Natural killer cell (primary cell): ENCODE data around the gene FBP1. TPM values are rescaled to one million over a fixed set of nuclear protein-coding genes. Genes with fewer than 3 reads are reported as not detected.

Experiments used
- ATAC-seq, 3 donors: fragments of 150-1000 bp in 2 of 3; fragments of 200-7000 bp in 1 of 3; cut with Tn5 transposase; 1 replicate in 1 of 3; 2 replicates in 2 of 3; pipeline ENCODE4 v1.10.0; 2021; ENCODE audit warnings: mild to moderate bottlenecking in 2 of 3, moderate library complexity in 2 of 3
- DNase-seq, 2 donors: peaks; one replicate each; pipeline versions ENCODE4 v3.0.0 to v3.0.0-alpha.2; 2013 to 2021; ENCODE audit warnings: mixed read lengths in 1 of 2
- H3K27ac ChIP-seq: one replicate; pipeline ENCODE4 v1.5.1; 2013; ENCODE audit warnings: mild to moderate bottlenecking, low read length
- H3K27me3 ChIP-seq: one replicate; pipeline ENCODE4 v1.6.1; 2013; ENCODE audit warnings: low read length; ENCODE audit not compliant: control insufficient read depth, insufficient read depth
- H3K36me3 ChIP-seq: one replicate; pipeline ENCODE4 v1.6.1; 2013; ENCODE audit warnings: low read length; ENCODE audit not compliant: control insufficient read depth, insufficient read depth
- H3K4me1 ChIP-seq: one replicate; pipeline ENCODE4 v1.6.1; 2013; ENCODE audit warnings: low read length; ENCODE audit not compliant: control insufficient read depth, insufficient read depth
- H3K4me3 ChIP-seq: one replicate; pipeline ENCODE4 v1.5.1; 2013; ENCODE audit warnings: low read length
- H3K9me3 ChIP-seq: one replicate; pipeline ENCODE4 v1.6.1; 2013; ENCODE audit warnings: low read length; ENCODE audit not compliant: control insufficient read depth, insufficient read depth
- H3K27ac Mint-ChIP-seq, 2 donors: one replicate each; pipeline ENCODE4 v1.8.0; 2022; ENCODE audit warnings: mild to moderate bottlenecking in 2 of 2, mixed read lengths in 2 of 2, moderate library complexity in 1 of 2
- H3K27me3 Mint-ChIP-seq, 2 donors: one replicate each; pipeline ENCODE4 v1.8.0; 2022; ENCODE audit warnings: low read depth in 2 of 2, mixed read lengths in 2 of 2
- H3K36me3 Mint-ChIP-seq: one replicate; pipeline ENCODE4 v1.8.0; 2022; ENCODE audit warnings: mixed read lengths
- H3K4me1 Mint-ChIP-seq, 2 donors: one replicate each; pipeline ENCODE4 v1.8.0; 2022; ENCODE audit warnings: mixed read lengths in 2 of 2
- H3K4me3 Mint-ChIP-seq: one replicate; pipeline ENCODE4 v1.8.0; 2022; ENCODE audit warnings: mild to moderate bottlenecking, moderate library complexity, mixed read lengths
- H3K9me3 Mint-ChIP-seq, 2 donors: one replicate each; pipeline ENCODE4 v1.8.0; 2022; ENCODE audit warnings: mixed read lengths in 2 of 2
- WGBS: methylation state at CpG from one replicate; pipeline ENCODE4 v1.1.7; 2013; ENCODE audit warnings: missing lambda C conversion rate; ENCODE audit not compliant: insufficient coverage; 5-methylcytosine and 5-hydroxymethylcytosine counted together
- intact Hi-C: fragments of 100-400 bp; cut with micrococcal nuclease; formaldehyde crosslinking; loops from one replicate; pipeline ENCODE4 v1.14.2; 2022
- total RNA-seq, 4 donors: library from RNA; stranded (reverse); fragments of 120-200 nt in 1 of 4; gene quantifications; one replicate each; pipeline versions ENCODE4 v1.2.3 to v1.2.4, GENCODE V29; 2013 to 2022
- TF ChIP-seq, protein P1 (sequence below): fragments of 200-600 bp; IDR thresholded peaks from one replicate; pipeline ENCODE4 v1.8.0; 2022; ENCODE audit warnings: antibody characterized with exemption

The FBP1 gene
- total RNA-seq, 3 donors from 2014 or later (not counting 1 experiment from before 2014, with no cell fraction given), result 14.0 to 17.0 (median 15.5) TPM

DNA sequence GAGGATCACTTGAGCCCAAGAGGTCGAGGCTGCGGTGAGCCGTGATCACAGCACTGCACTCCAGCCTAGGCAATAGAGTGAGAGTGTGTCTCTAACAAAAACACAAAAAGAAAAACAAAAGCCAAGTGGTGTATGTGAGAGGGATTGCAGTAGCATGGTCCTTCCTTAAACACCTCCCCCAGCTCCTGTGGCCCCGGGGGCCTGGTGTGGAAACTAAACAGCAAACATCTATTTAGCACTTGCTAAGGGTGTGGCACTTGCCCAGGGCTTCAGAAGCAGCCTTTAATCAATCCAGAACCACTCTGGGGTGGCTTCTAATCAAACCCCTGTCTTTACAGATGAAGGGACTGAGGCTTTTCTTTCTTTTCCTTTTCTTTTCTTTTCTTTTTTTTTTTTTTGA lies 4.4 kb upstream of the FBP1 start:
- 97% methylated on average over 3 of the region's 4 CpGs for WGBS
- Mint-ChIP-seq H3K9me3 (no peaks in the 10 kb centered on the region), H3K36me3 (no peaks in the 10 kb centered on the region), H3K27me3 (peaks cover 0 to 4% of the 10 kb centered on the region in 2 donors), H3K4me3 (no peak overlapping the region), H3K27ac (no peak overlapping the region), H3K4me1 (peaks cover 18 to 22% of the 10 kb centered on the region in 2 donors)
- no peak overlapping the region for H3K27ac ChIP-seq
- no peak overlapping the region for H3K4me3 ChIP-seq
- H3K4me1 ChIP-seq, result peaks cover 20% of the 10 kb centered on the region
- ATAC-seq (no peak), DNase-seq (no peak)
- H3K36me3 ChIP-seq, result no peaks in the 10 kb centered on the region
- H3K9me3 ChIP-seq, result no peaks in the 10 kb centered on the region
- TF ChIP-seq, protein P1, sequence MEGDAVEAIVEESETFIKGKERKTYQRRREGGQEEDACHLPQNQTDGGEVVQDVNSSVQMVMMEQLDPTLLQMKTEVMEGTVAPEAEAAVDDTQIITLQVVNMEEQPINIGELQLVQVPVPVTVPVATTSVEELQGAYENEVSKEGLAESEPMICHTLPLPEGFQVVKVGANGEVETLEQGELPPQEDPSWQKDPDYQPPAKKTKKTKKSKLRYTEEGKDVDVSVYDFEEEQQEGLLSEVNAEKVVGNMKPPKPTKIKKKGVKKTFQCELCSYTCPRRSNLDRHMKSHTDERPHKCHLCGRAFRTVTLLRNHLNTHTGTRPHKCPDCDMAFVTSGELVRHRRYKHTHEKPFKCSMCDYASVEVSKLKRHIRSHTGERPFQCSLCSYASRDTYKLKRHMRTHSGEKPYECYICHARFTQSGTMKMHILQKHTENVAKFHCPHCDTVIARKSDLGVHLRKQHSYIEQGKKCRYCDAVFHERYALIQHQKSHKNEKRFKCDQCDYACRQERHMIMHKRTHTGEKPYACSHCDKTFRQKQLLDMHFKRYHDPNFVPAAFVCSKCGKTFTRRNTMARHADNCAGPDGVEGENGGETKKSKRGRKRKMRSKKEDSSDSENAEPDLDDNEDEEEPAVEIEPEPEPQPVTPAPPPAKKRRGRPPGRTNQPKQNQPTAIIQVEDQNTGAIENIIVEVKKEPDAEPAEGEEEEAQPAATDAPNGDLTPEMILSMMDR, result no peak
- no peaks in the 10 kb centered on the region for H3K27me3 ChIP-seq
- intact Hi-C loops, result no loop called here

DNA sequence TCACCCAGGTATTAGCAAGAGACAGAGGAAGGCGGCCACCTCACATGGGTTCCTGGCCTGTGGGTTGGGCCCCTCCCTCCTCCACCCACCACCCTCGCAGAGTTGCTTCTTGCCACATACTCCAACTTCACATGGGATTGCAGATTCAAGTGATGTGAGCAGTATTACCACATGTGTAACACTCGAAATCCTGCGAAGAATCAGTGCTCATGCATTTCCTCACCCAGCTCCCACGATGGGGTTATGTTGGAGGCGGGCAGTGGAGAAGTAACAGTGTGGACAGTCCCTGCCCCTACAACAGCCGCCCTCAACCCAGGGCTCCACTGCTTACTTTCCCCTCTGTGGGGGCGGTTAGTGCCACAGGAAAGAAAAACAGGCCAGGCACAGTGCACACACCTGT lies 3.9 kb upstream of the FBP1 start:
- Histone ChIP-seq H3K4me1 (peaks cover 21% of the 10 kb centered on the region), H3K36me3 (no peaks in the 10 kb centered on the region), H3K9me3 (no peaks in the 10 kb centered on the region), H3K4me3 (no peak overlapping the region), H3K27me3 (no peaks in the 10 kb centered on the region), H3K27ac (no peak overlapping the region)
- H3K27ac Mint-ChIP-seq, result no peak overlapping the region
- H3K36me3 Mint-ChIP-seq, result no peaks in the 10 kb centered on the region
- intact Hi-C loops, result no loop called here
- TF ChIP-seq, protein P1, result no peak
- H3K4me3 Mint-ChIP-seq, result no peak overlapping the region
- no peaks in the 10 kb centered on the region for H3K9me3 Mint-ChIP-seq
- ATAC-seq (no peak), DNase-seq (no peak)
- H3K27me3 Mint-ChIP-seq, result peaks cover 0 to 4% of the 10 kb centered on the region in 2 donors
- peaks cover 24 to 28% of the 10 kb centered on the region in 2 donors for H3K4me1 Mint-ChIP-seq
- 81% methylated on average over 7 of the region's 8 CpGs for WGBS

DNA sequence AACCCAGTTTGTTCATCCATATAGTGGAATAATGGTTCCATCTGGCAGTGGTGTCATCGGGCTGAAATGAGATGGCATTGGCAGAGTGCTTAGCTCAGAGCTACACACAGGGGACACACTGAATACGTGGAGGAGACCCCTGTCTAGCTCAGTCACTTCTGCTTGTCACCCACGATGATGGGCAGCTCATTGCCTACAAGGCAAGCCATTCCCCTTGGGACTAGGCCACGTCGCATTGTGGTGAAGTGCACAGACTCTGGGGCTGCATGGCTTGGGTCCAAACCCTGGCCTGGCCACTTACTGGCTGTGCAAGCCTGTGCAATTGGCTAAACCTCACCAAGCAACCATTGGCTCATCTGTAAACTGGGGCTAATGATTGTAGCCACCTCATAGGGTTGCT lies 3.2 kb upstream of the FBP1 start:
- 86% methylated on average over 5 of the region's 5 CpGs for WGBS
- no peak overlapping the region for H3K27ac Mint-ChIP-seq
- H3K27me3 ChIP-seq, result no peaks in the 10 kb centered on the region
- intact Hi-C loops, result no loop called here
- no peak for DNase-seq
- no peak overlapping the region for H3K27ac ChIP-seq
- no peak overlapping the region for H3K4me3 ChIP-seq
- H3K36me3 Mint-ChIP-seq, result no peaks in the 10 kb centered on the region
- no peak overlapping the region for H3K4me3 Mint-ChIP-seq
- H3K4me1 Mint-ChIP-seq, result peaks cover 25 to 30% of the 10 kb centered on the region in 2 donors
- peaks cover 0 to 4% of the 10 kb centered on the region in 2 donors for H3K27me3 Mint-ChIP-seq
- H3K36me3 ChIP-seq, result no peaks in the 10 kb centered on the region
- TF ChIP-seq, protein P1, result no peak
- no peak for ATAC-seq
- H3K9me3 ChIP-seq, result no peaks in the 10 kb centered on the region
- no peaks in the 10 kb centered on the region for H3K9me3 Mint-ChIP-seq
- peaks cover 21% of the 10 kb centered on the region for H3K4me1 ChIP-seq

DNA sequence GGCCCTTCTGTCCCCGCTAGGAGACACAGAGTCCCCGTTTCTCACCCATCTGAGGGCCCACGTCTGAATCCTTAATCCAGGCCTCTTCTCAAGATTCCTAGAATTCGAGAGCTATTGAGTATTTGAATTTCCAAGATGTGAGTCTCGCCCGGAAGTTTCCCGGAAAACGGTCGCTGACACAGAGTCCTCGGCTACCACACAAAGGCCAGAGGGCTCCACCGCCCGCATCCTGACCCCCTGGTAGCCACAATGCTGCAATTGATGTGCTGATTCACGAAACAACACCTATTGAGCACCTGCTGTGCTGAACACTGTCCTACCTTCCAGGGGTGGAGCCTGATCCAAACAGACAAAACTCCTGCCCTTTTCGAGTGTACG lies 670 bp upstream of the FBP1 start:
- Mint-ChIP-seq H3K27me3 (no peaks in the 10 kb centered on the region), H3K27ac (peak overlapping the region; percentile 55 to 93), H3K9me3 (no peaks in the 10 kb centered on the region), H3K4me1 (peaks cover 25 to 30% of the 10 kb centered on the region in 2 donors), H3K36me3 (no peaks in the 10 kb centered on the region), H3K4me3 (peak overlapping the region; percentile 91)
- Histone ChIP-seq H3K27me3 (no peaks in the 10 kb centered on the region), H3K4me3 (peak overlapping the region; percentile 52), H3K9me3 (no peaks in the 10 kb centered on the region), H3K27ac (peak overlapping the region; percentile 5), H3K4me1 (peaks cover 21% of the 10 kb centered on the region), H3K36me3 (no peaks in the 10 kb centered on the region)
- intact Hi-C loops, result no loop called here
- DNase-seq (no peak), ATAC-seq (no peak)
- WGBS, result 40% methylated on average over 13 of the region's 15 CpGs
- TF ChIP-seq, protein P1, result no peak
